ENCODE results near the gene USP43.

DNA sequence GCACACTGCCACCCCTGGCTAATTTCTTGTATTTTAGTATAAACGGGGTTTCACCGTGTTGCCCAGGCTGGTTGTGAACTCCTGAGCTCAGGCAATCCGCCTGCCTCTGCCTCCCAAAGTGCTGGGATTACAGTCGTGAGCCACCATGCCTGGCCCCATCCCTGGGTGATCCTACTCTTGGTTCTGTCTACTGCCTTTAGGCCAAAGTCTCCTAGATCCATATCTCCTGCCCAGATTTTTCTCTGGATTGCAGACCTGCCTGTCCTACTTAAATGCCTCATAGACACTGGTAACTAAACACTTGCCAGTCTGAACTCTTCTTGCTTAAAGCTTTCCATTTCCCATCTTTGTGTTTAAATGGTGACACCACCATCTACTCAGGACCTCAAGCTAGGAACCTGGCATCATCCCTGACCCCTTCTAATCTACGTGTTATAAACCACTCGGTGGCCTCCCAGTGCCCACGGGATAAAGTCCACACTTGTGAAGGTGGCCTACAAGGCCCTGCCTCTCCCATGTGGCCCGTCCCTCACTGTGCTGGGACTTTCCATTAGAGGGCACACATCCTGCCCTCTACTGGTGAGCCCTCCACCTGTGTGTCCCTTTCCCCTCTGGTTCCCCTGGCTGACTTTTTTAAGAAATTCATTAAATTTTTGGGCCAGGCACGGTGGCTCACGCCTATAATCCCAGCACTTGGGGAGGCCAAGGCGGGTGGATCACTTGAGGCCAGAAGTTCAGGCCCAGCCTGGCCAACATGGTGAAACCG lies 51.1 kb downstream of the USP43 start:
- TF ChIP-seq, protein P1, sequence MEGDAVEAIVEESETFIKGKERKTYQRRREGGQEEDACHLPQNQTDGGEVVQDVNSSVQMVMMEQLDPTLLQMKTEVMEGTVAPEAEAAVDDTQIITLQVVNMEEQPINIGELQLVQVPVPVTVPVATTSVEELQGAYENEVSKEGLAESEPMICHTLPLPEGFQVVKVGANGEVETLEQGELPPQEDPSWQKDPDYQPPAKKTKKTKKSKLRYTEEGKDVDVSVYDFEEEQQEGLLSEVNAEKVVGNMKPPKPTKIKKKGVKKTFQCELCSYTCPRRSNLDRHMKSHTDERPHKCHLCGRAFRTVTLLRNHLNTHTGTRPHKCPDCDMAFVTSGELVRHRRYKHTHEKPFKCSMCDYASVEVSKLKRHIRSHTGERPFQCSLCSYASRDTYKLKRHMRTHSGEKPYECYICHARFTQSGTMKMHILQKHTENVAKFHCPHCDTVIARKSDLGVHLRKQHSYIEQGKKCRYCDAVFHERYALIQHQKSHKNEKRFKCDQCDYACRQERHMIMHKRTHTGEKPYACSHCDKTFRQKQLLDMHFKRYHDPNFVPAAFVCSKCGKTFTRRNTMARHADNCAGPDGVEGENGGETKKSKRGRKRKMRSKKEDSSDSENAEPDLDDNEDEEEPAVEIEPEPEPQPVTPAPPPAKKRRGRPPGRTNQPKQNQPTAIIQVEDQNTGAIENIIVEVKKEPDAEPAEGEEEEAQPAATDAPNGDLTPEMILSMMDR (conservative IDR thresholded peaks at IDR 0.05; ENCODE audit: low read depth, low read length), result no peak
- no peak for TF ChIP-seq EZH2 (IDR thresholded peaks at IDR 0.05; ENCODE audit: low read length, unreplicated experiment)

Data from PC-3 (cell line).